Measurements from ENCODE around the gene ARHGAP12.
"Not testable (repeated sequence)": the region's sequence is repeated elsewhere in the genome, so short reads cannot be mapped to it uniquely, and the experiment has no call there.

The ARHGAP12 gene

DNA sequence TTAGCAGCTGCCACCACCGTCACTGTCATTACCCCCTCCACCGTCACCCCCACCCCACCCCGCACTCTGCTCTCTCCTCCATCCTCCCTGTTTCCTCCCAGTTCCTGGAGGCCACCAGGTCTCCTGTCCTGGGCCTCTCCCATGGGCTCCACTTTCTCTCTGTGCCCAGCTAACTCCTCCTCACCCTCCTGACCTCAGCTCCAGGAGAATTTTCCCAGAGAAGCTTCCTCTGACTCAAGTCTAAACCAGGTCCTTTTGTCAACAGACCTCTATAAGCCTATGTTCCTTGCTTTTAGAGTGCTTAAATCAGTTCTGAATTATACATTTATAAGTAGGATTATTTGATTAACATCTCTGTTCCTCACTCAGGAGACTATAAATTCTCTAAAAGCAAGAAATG is 150.0 kb downstream of the ARHGAP12 start:
- whole genome bisulfite sequencing = 90% methylated on average over 3 of the region's 3 CpGs
- H3K9me3 ChIP-seq (ENCODE audit: insufficient read depth, low read depth, low read length) = peaks cover 9% of the 10 kb centered on the region

DNA sequence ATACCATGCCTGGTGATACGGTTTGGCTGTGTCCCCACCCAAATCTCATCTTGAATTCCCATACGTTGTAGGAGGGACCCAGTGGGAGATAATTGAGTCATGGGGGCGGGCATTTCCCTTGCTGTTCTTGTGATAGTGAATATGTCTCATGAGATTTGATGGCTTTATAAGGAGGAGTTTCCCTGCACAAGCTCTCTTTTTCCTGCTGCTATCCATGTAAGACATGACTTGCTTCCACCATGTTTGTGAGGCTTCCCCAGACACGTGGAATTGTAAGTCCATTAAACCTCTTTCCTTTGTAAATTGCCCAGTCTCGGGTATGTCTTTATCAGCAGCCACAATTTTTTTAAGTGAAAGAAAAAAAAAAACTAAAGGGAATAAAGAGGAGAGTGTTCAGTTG is 152.5 kb downstream of the ARHGAP12 start:
- Histone ChIP-seq H3K36me3 (ENCODE audit: insufficient read depth, low read length) (no peaks in the 10 kb centered on the region), H3K4me3 (ENCODE audit: low read length) (no peak overlapping the region), H3K27me3 (ENCODE audit: insufficient read depth, low read length) (no peaks in the 10 kb centered on the region), H3K9me3 (ENCODE audit: insufficient read depth, low read depth, low read length) (peaks cover 9% of the 10 kb centered on the region), H3K4me1 (ENCODE audit: insufficient read depth, low read length) (peaks cover 6% of the 10 kb centered on the region; the same call in 1 of the 2 replicates), H3K27ac (ENCODE audit: low read depth, low read length) (no peak overlapping the region), H3K9ac (ENCODE audit: low read depth, low read length) (no peak overlapping the region)
- WGBS = 90% methylated on average over 5 of the region's 5 CpGs

More for the DNA sequence above, 150.0 kb downstream of the ARHGAP12 start:
- Histone ChIP-seq H3K4me1 (ENCODE audit: insufficient read depth, low read length) (peaks cover 6% of the 10 kb centered on the region; the same call in 1 of the 2 replicates), H3K4me3 (ENCODE audit: low read length) (no peak overlapping the region), H3K27me3 (ENCODE audit: insufficient read depth, low read length) (no peaks in the 10 kb centered on the region), H3K27ac (ENCODE audit: low read depth, low read length) (no peak overlapping the region), H3K9ac (ENCODE audit: low read depth, low read length) (no peak overlapping the region), H3K36me3 (ENCODE audit: insufficient read depth, low read length) (no peaks in the 10 kb centered on the region)

- H3K4me3 ChIP-seq (ENCODE audit: low read length) = no peak overlapping the region
Observed at GRCh38 chr10:31774928-31775650, 153.5 kb downstream of the ARHGAP12 start.

DNA sequence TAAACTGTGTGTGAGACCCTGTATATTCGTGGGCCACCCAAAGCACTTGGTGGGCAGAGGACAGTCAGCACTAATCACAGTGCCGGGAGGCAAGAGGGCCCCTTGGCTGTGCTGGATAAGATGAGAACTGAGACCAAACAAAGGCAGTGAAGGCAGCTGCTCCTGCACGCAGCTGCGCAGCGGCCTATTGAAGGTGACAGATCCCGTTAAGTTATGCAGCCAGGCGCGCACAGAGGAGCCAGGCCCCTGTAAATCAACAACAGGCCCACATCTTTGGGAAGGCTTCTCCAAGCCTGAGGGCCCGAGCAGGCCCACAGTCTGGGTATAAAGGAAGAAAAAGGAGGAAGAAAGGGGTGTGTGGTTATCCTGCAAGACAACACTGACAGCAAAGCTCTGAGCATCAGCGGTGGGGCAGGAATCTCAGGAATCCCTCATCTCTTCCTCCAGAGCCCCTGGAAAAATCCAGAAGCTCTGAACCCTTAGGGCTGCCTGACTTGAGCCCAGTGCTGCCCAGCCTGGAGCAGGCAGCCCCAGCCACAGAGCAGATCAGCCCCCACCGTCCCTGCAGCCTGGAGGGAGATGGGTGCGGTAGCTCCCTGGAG is 154.2 kb downstream of the ARHGAP12 start:
- 82% methylated on average over 12 of the region's 12 CpGs for WGBS
- H3K36me3 ChIP-seq (ENCODE audit: insufficient read depth, low read length) = no peaks in the 10 kb centered on the region

More at GRCh38 chr10:31774928-31775650, 153.5 kb downstream of the ARHGAP12 start:
- H3K9ac ChIP-seq (ENCODE audit: low read depth, low read length) = peak overlapping the region; percentile 40; the same call in 1 of the 2 replicates
- H3K36me3 ChIP-seq (ENCODE audit: insufficient read depth, low read length) = no peaks in the 10 kb centered on the region
- WGBS = 94% methylated on average over 9 of the region's 12 CpGs
- H3K27me3 ChIP-seq (ENCODE audit: insufficient read depth, low read length) = no peaks in the 10 kb centered on the region
- H3K9me3 ChIP-seq (ENCODE audit: insufficient read depth, low read depth, low read length) = peaks cover 9% of the 10 kb centered on the region
- H3K4me1 ChIP-seq (ENCODE audit: insufficient read depth, low read length) = peaks cover 6% of the 10 kb centered on the region; the same call in 1 of the 2 replicates
- peak overlapping the region; percentile 8; the same call in 1 of the 2 replicates for H3K27ac ChIP-seq (ENCODE audit: low read depth, low read length)

DNA sequence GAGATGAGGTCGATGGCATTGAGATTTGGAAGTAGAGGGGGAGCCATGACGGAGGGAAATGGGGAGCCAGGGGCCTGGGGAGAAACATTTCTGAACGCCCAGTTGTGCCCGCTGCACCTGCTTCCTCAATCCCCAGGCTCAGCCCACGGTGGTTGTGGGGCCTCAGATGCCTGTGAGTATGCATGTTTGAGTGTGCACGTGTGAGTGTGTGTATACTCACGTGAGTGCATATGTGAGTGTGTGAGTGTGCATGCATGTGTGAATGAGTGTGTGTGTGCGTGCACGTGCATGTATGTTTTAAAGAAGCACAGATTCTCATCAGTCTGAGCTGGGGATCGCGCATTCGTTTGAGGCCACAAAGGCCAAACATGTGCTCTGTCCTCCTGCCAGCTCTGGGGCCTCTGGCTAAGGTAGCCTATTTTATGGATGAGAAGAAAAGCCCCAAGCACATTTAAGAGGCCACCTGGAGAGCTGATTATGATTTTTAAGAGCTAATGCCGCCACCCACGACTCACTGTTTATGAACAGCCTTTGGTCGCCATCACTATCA is 154.8 kb downstream of the ARHGAP12 start:
- H3K27me3 ChIP-seq (ENCODE audit: insufficient read depth, low read length) = no peaks in the 10 kb centered on the region
- H3K27ac ChIP-seq (ENCODE audit: low read depth, low read length) = no peak overlapping the region
- H3K9me3 ChIP-seq (ENCODE audit: insufficient read depth, low read depth, low read length) = peaks cover 9% of the 10 kb centered on the region
- H3K9ac ChIP-seq (ENCODE audit: low read depth, low read length) = no peak overlapping the region
- H3K36me3 ChIP-seq (ENCODE audit: insufficient read depth, low read length) = no peaks in the 10 kb centered on the region
- peaks cover 6% of the 10 kb centered on the region; the same call in 1 of the 2 replicates for H3K4me1 ChIP-seq (ENCODE audit: insufficient read depth, low read length)
- H3K4me3 ChIP-seq (ENCODE audit: low read length) = no peak overlapping the region
- WGBS = 96% methylated on average over 15 of the region's 15 CpGs

More for the DNA sequence above, 154.2 kb downstream of the ARHGAP12 start:
- H3K9ac ChIP-seq (ENCODE audit: low read depth, low read length) = peak overlapping the region; percentile 40; the same call in 1 of the 2 replicates
- peaks cover 6% of the 10 kb centered on the region; the same call in 1 of the 2 replicates for H3K4me1 ChIP-seq (ENCODE audit: insufficient read depth, low read length)
- H3K9me3 ChIP-seq (ENCODE audit: insufficient read depth, low read depth, low read length) = peaks cover 9% of the 10 kb centered on the region
- no peaks in the 10 kb centered on the region for H3K27me3 ChIP-seq (ENCODE audit: insufficient read depth, low read length)
- peak overlapping the region; percentile 8; the same call in 1 of the 2 replicates for H3K27ac ChIP-seq (ENCODE audit: low read depth, low read length)
- no peak overlapping the region for H3K4me3 ChIP-seq (ENCODE audit: low read length)

DNA sequence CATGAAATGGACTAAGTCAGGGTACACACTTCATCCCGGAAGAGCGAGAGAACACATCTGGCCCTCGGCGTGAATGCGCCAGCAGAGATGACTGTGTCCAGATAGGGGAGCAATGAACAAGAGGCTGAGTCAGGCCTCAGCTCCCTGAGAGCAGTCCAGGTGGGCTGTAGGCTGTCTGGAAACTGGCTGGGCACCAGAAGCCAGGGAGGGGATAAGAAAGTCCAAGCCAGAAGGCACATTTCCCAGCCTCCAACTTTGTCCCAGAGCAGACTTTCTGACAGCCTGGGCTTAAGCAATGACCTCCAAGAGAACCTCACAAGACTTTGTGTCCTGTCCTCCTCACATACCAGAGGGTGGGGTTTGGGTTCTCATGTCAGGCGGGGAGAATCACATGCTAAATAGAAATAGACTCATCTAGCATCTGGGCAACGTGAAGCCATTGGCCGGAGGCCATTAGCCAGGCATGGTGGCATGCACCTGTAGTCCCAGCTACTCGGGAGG is 157.2 kb downstream of the ARHGAP12 start:
- H3K9ac ChIP-seq (ENCODE audit: low read depth, low read length) = no peak overlapping the region
- no peak overlapping the region for H3K27ac ChIP-seq (ENCODE audit: low read depth, low read length)
- H3K27me3 ChIP-seq (ENCODE audit: insufficient read depth, low read length) = no peaks in the 10 kb centered on the region
- H3K36me3 ChIP-seq (ENCODE audit: insufficient read depth, low read length) = no peaks in the 10 kb centered on the region
- H3K4me1 ChIP-seq (ENCODE audit: insufficient read depth, low read length) = peaks cover 6% of the 10 kb centered on the region; the same call in 1 of the 2 replicates
- no peak overlapping the region for H3K4me3 ChIP-seq (ENCODE audit: low read length)
- WGBS = 91% methylated on average over 9 of the region's 9 CpGs
- peaks cover 7% of the 10 kb centered on the region for H3K9me3 ChIP-seq (ENCODE audit: insufficient read depth, low read depth, low read length)

GRCh38 chr10:31770307-31770902 is 158.2 kb downstream of the ARHGAP12 start:
- Histone ChIP-seq H3K4me1 (ENCODE audit: insufficient read depth, low read length) (peaks cover 6% of the 10 kb centered on the region; the same call in 1 of the 2 replicates), H3K9me3 (ENCODE audit: insufficient read depth, low read depth, low read length) (no peaks in the 10 kb centered on the region), H3K4me3 (ENCODE audit: low read length) (no peak overlapping the region), H3K36me3 (ENCODE audit: insufficient read depth, low read length) (no peaks in the 10 kb centered on the region), H3K9ac (ENCODE audit: low read depth, low read length) (no peak overlapping the region), H3K27me3 (ENCODE audit: insufficient read depth, low read length) (no peaks in the 10 kb centered on the region), H3K27ac (ENCODE audit: low read depth, low read length) (no peak overlapping the region)
- 69% methylated on average over 6 of the region's 8 CpGs for WGBS

- Histone ChIP-seq H3K9ac (ENCODE audit: low read depth, low read length) (no peak overlapping the region), H3K27ac (ENCODE audit: low read depth, low read length) (no peak overlapping the region), H3K4me1 (ENCODE audit: insufficient read depth, low read length) (no peaks in the 10 kb centered on the region; the same call in 1 of the 2 replicates), H3K9me3 (ENCODE audit: insufficient read depth, low read depth, low read length) (no peaks in the 10 kb centered on the region), H3K27me3 (ENCODE audit: insufficient read depth, low read length) (no peaks in the 10 kb centered on the region), H3K36me3 (ENCODE audit: insufficient read depth, low read length) (no peaks in the 10 kb centered on the region), H3K4me3 (ENCODE audit: low read length) (no peak overlapping the region)
- WGBS = 95% methylated on average over 1 of the region's 4 CpGs
Observed at GRCh38 chr10:31769564-31769963, 159.1 kb downstream of the ARHGAP12 start.

GRCh38 chr10:31768935-31769334 is 159.7 kb downstream of the ARHGAP12 start:
- H3K36me3 ChIP-seq (ENCODE audit: insufficient read depth, low read length); H3K9me3 ChIP-seq (ENCODE audit: insufficient read depth, low read depth, low read length); H3K27ac ChIP-seq (ENCODE audit: low read depth, low read length); H3K9ac ChIP-seq (ENCODE audit: low read depth, low read length); H3K4me1 ChIP-seq (ENCODE audit: insufficient read depth, low read length); H3K27me3 ChIP-seq (ENCODE audit: insufficient read depth, low read length); H3K4me3 ChIP-seq (ENCODE audit: low read length): not testable (repeated sequence)
- 92% methylated on average over 7 of the region's 7 CpGs for WGBS

DNA sequence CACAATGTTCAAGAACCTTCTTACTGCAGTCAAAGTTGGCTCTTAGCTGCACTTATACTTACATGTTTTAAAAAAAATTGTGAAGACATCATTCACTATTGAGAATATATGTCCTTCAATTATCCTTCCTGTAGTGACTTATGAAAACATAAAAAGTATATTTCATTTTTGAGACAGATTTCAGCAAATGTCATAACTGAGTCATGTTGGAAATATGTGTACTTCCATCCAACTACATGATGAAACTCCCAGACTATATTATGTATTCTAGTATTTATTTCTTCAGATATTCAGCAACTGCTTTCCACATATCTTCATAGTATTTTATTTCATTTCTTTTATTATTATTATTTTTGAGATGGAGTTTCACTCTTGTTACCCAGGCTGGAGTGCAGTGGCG is 160.2 kb downstream of the ARHGAP12 start:
- Histone ChIP-seq H3K36me3 (ENCODE audit: insufficient read depth, low read length) (no peaks in the 10 kb centered on the region), H3K9me3 (ENCODE audit: insufficient read depth, low read depth, low read length) (0 out of 2 replicates have a peak, but pooled peaks cover under 1% of the 10 kb centered on the region), H3K4me3 (ENCODE audit: low read length) (no peak overlapping the region), H3K9ac (ENCODE audit: low read depth, low read length) (no peak overlapping the region), H3K27me3 (ENCODE audit: insufficient read depth, low read length) (no peaks in the 10 kb centered on the region), H3K4me1 (ENCODE audit: insufficient read depth, low read length) (no peaks in the 10 kb centered on the region), H3K27ac (ENCODE audit: low read depth, low read length) (no peak overlapping the region)
- WGBS = 100% methylated on average over 1 of the region's 1 CpG
